GM12878 (cell line): ENCODE measurements around the gene RIPPLY2. TPM values are rescaled to one million over a fixed set of nuclear protein-coding genes. Genes with fewer than 3 reads are reported as not detected.

Experiments
- ATAC-seq: fragments of 200-7000 bp; cut with Tn5 transposase; 3 replicates; pipeline ENCODE4 v1.9.1; 2020; ENCODE audit warnings: mild to moderate bottlenecking, moderate library complexity
- BruUV-seq: library from RNA; stranded (reverse); fragments of 400-500 nt; replicated peaks from 2 replicates; lab custom pipeline; 2021; lab: Mats Ljungman, UMichigan
- CTCF ChIA-PET: fragments of 300-600 bp; sonication (Branson Sonifier 250); formaldehyde crosslinking; extraction: SDS; loops from one replicate; lab custom pipeline; 2021; ENCODE audit warnings: inconsistent platforms; lab: Yijun Ruan, JAX
- POLR2A ChIA-PET: fragments of 350-600 bp; formaldehyde crosslinking; extraction: SDS; loops from one replicate; lab custom pipeline; 2021; ENCODE audit warnings: inconsistent platforms; lab: Charles Lee
- RAD21 ChIA-PET: fragments of 300-600 bp; sonication (Branson Sonifier 250); formaldehyde crosslinking; loops from one replicate; lab custom pipeline; 2023; ENCODE audit warnings: antibody characterized with exemption; ENCODE audit not compliant: unreplicated experiment; lab: Charles Lee
- SMC1A ChIA-PET: fragments of 300-600 bp; sonication (Branson Sonifier 250); formaldehyde crosslinking; loops from one replicate; lab custom pipeline; 2023; ENCODE audit not compliant: unreplicated experiment, uncharacterized antibody; lab: Charles Lee
- DNase-seq: peaks from one replicate; pipeline ENCODE4 v3.0.0-alpha.2; 2011; ENCODE audit warnings: low read depth, low spot score
- FAIRE-seq: peaks from 3 replicates; lab custom pipeline; 2011; peaks lifted over from hg19 to GRCh38; lab: Jason Lieb, UNC
- H2AFZ ChIP-seq: 2 replicates; pipeline ENCODE4 v1.6.0; 2011; ENCODE audit warnings: low read depth, low read length, control low read depth; ENCODE audit not compliant: control insufficient read depth
- H3K27ac ChIP-seq: 2 replicates; pipeline ENCODE4 v1.5.1; 2011; ENCODE audit warnings: control low read depth; ENCODE audit not compliant: control insufficient read depth, insufficient read depth
- H3K27me3 ChIP-seq, 2 experiments: replicated peaks in 1 of 2; 2 replicates each; pipeline versions ENCODE4 v1.6.0 to v1.6.1; 2011; ENCODE audit warnings: low read length in 1 of 2; ENCODE audit not compliant: control insufficient read depth in 2 of 2, insufficient read depth in 2 of 2
- H3K36me3 ChIP-seq, 2 experiments: 2 replicates each; pipeline ENCODE4 v1.5.1; 2011; ENCODE audit warnings: low read length in 1 of 2; ENCODE audit not compliant: control insufficient read depth in 2 of 2, insufficient read depth in 2 of 2
- H3K4me1 ChIP-seq: 2 replicates; pipeline ENCODE4 v1.6.1; 2011; ENCODE audit warnings: mild to moderate bottlenecking, low read length, moderate library complexity, mixed read lengths; ENCODE audit not compliant: control insufficient read depth, insufficient read depth
- H3K4me2 ChIP-seq: 2 replicates; pipeline ENCODE4 v1.6.0; 2011; ENCODE audit warnings: control low read depth; ENCODE audit not compliant: control insufficient read depth, insufficient read depth
- H3K4me3 ChIP-seq: fragments of 200-600 bp; sonication (generic); 2 replicates; pipeline ENCODE4 v1.5.1; 2016
- H3K79me2 ChIP-seq: 2 replicates; pipeline ENCODE4 v1.6.0; 2011; ENCODE audit warnings: low read length; ENCODE audit not compliant: control insufficient read depth, insufficient read depth
- H3K9ac ChIP-seq: 2 replicates; pipeline ENCODE4 v1.8.0; 2011; ENCODE audit warnings: low read length, control low read depth, mixed read lengths; ENCODE audit not compliant: control insufficient read depth, insufficient read depth
- H3K9me3 ChIP-seq: replicated peaks from 3 replicates; pipeline ENCODE4 v1.5.1; 2011; ENCODE audit warnings: mild to moderate bottlenecking, low read length; ENCODE audit not compliant: control insufficient read depth, insufficient read depth
- H4K20me1 ChIP-seq: 2 replicates; pipeline ENCODE4 v1.6.0; 2011; ENCODE audit not compliant: control insufficient read depth, insufficient read depth
- BCL11A ChIP-seq: IDR thresholded peaks from 2 replicates; pipeline ENCODE4 v1.6.1; 2011; ENCODE audit warnings: low read depth, low read length
- BHLHE40 ChIP-seq, 2 experiments: fragments of 450-650 bp in 1 of 2; IDR thresholded peaks; 2 replicates each; pipeline ENCODE4 v1.6.1; 2011 to 2017; ENCODE audit warnings: low read depth in 2 of 2, borderline replicate concordance in 1 of 2, improper control_type of control experiment in 1 of 2, low read length in 1 of 2, mild to moderate bottlenecking in 1 of 2
- CREM ChIP-seq: IDR thresholded peaks from 2 replicates; pipeline ENCODE4 v1.6.1; 2014; ENCODE audit warnings: antibody characterized with exemption, low read depth
- JUND ChIP-seq: IDR thresholded peaks from 2 replicates; pipeline ENCODE4 v1.6.1; 2012; ENCODE audit warnings: low read depth, mild to moderate bottlenecking, low read length, improper control_type of control experiment, moderate library complexity
- MYB ChIP-seq: fragments of 150-350 bp; IDR thresholded peaks from 2 replicates; pipeline ENCODE4 v1.6.1; 2014; ENCODE audit warnings: mild to moderate bottlenecking, low read depth, low read length, borderline replicate concordance
- NR2C2 ChIP-seq: IDR thresholded peaks from 2 replicates; pipeline ENCODE4 v1.6.1; 2011; ENCODE audit warnings: borderline replicate concordance, low read depth; ENCODE audit not compliant: control insufficient read depth, insufficient read length
- NRF1 ChIP-seq: conservative IDR thresholded peaks from 2 replicates; pipeline ENCODE4 v1.6.1; 2011; ENCODE audit warnings: mild to moderate bottlenecking, low read depth, low read length, improper control_type of control experiment
- PAX8 ChIP-seq: fragments of 450-650 bp; IDR thresholded peaks from 2 replicates; pipeline ENCODE4 v1.6.1; 2017; ENCODE audit warnings: mild to moderate bottlenecking, moderate library complexity
- SKIL ChIP-seq: fragments of 450-650 bp; IDR thresholded peaks from 2 replicates; pipeline ENCODE4 v1.6.1; 2017; ENCODE audit warnings: mild to moderate bottlenecking, low read depth, inconsistent platforms; ENCODE audit not compliant: poor library complexity, severe bottlenecking
- SUPT20H ChIP-seq: IDR thresholded peaks from 2 replicates; pipeline ENCODE4 v1.6.1; 2011; ENCODE audit warnings: low read depth, mild to moderate bottlenecking, low read length, moderate library complexity, borderline replicate concordance; ENCODE audit not compliant: control insufficient read depth
- TBL1XR1 ChIP-seq: IDR thresholded peaks from 2 replicates; pipeline ENCODE4 v1.6.1; 2012; ENCODE audit warnings: low read depth, low read length, improper control_type of control experiment
- ZBTB33 ChIP-seq: fragments of 450-650 bp; IDR thresholded peaks from 2 replicates; pipeline ENCODE4 v1.6.1; 2017; ENCODE audit warnings: mild to moderate bottlenecking
- ZNF217 ChIP-seq: fragments of 450-650 bp; IDR thresholded peaks from 2 replicates; pipeline ENCODE4 v1.6.1; 2017; ENCODE audit warnings: antibody characterized with exemption, mild to moderate bottlenecking
- ZZZ3 ChIP-seq: IDR thresholded peaks from 2 replicates; pipeline ENCODE4 v1.6.1; 2011; ENCODE audit warnings: low read depth; ENCODE audit not compliant: control insufficient read depth, insufficient read length
- WGBS: methylation state at CpG from one replicate; pipeline ENCODE4 v1.1.6; 2016; ENCODE audit warnings: low lambda C conversion rate; ENCODE audit not compliant: insufficient replicate concordance, insufficient coverage; ENCODE audit errors: missing lambda C conversion rate; 5-methylcytosine and 5-hydroxymethylcytosine counted together
- in situ Hi-C: fragments of 300-500 bp; cut with MboI; formaldehyde crosslinking; loops from 9 replicates; pipeline ENCODE4 v1.14.3; 2018; ENCODE audit warnings: mixed read lengths
- intact Hi-C: fragments of 100-400 bp; cut with micrococcal nuclease; formaldehyde crosslinking; loops from one replicate; pipeline ENCODE4 v1.14.2; 2022; ENCODE audit not compliant: unreplicated experiment
- polyA plus RNA-seq, 11 experiments: library from polyadenylated mRNA; depleted of rRNA in 4 of 11; unstranded in 6 of 11; stranded (reverse) in 5 of 11; fragments of >200 nt; fragmentation: Nextera tagmentation in 4 of 11; fragmentation: Illumina TruSeq in 1 of 11; extraction: Ambion mirVana in 4 of 11; extraction: Trizol in 1 of 11; gene quantifications; 1 replicate in 1 of 11; 2 replicates in 10 of 11; pipeline versions ENCODE4 v1.2.1 to v1.2.3, GENCODE V29; 2011 to 2016; ENCODE audit warnings: inconsistent platforms in 2 of 11, missing spikeins in 2 of 11, low read depth in 1 of 11
- total RNA-seq, 4 experiments: library from RNA; depleted of rRNA in 3 of 4; stranded (reverse); fragments of >200 nt in 3 of 4; fragmentation: Illumina TruSeq in 1 of 4; extraction: Trizol in 1 of 4; gene quantifications; 2 replicates each; pipeline versions ENCODE4 v1.2.1 to v1.2.3, GENCODE V29; 2013 to 2021
- TF ChIP-seq, protein P1 (sequence below): fragments of 450-650 bp; IDR thresholded peaks from 2 replicates; pipeline ENCODE4 v1.6.1; 2018; ENCODE audit warnings: borderline replicate concordance, mild to moderate bottlenecking; ENCODE audit not compliant: partially characterized antibody

The RIPPLY2 gene
- total and polyA plus RNA-seq, 10 of the 15 experiments (the other 5 are each of a cell fraction or from before 2014, with no cell fraction given) = 0.09 to 0.51 (median 0.17) TPM; not detected in 7

- H3K9ac ChIP-seq = no peak overlapping the region
- H2AFZ ChIP-seq = no peak overlapping the region; the same call in 1 of the 2 replicates
- H4K20me1 ChIP-seq = no peaks in the 10 kb centered on the region
- SMC1A ChIA-PET = interaction anchor here (1.0 to 1.2 kb wide), 2 partner anchors 14 to 217 kb away, joined by 3 read pairs; no protein-coding TSS in a partner anchor
- peaks cover 7 to 12% of the 10 kb centered on the region in 2 experiments; a peak in 2 of 4 replicates for H3K27me3 ChIP-seq
- no peak for FAIRE-seq
- intact Hi-C loops = no loop called here
- H3K4me3 ChIP-seq = peak overlapping the region; percentile 28; the same call in 1 of the 2 replicates
- no peaks in the 10 kb centered on the region for H3K36me3 ChIP-seq
- CTCF ChIA-PET = interaction anchor here (0.6 to 1.0 kb wide), 2 partner anchors 9 to 1685 kb away, joined by 3 to 6 read pairs; no protein-coding TSS in a partner anchor
- in situ Hi-C loops = no loop called here
- H3K9me3 ChIP-seq = no peaks in the 10 kb centered on the region
- H3K4me2 ChIP-seq = peak overlapping the region; percentile 72; the same call in 1 of the 2 replicates
- no peak for DNase-seq
- no peak for ATAC-seq
- RAD21 ChIA-PET = interaction anchor here (1.6 to 1.7 kb wide), 2 partner anchors 7 to 238 kb away, joined by 3 to 4 read pairs; no protein-coding TSS in a partner anchor
- POLR2A ChIA-PET = no interaction called here
- no peak overlapping the region for H3K27ac ChIP-seq
- 15% methylated on average over 16 of the region's 16 CpGs for WGBS
- H3K79me2 ChIP-seq = no peaks in the 10 kb centered on the region
- BruUV-seq = no TSS peak
- no peaks in the 10 kb centered on the region; the same call in 1 of the 2 replicates for H3K4me1 ChIP-seq
- TF ChIP-seq ZNF217 = no peak
- TF ChIP-seq NRF1 = no peak
- TF ChIP-seq NR2C2 = no peak
- TF ChIP-seq MYB = no peak
- no peak for TF ChIP-seq BHLHE40 (IDR thresholded peaks at IDR 0.05; ENCODE audit: borderline replicate concordance in 1 of 2, low read depth in 2 of 2, low read length in 1 of 2)
- TF ChIP-seq TBL1XR1 = no peak
- TF ChIP-seq ZBTB33 = no peak
- no peak for TF ChIP-seq BCL11A
- no peak for TF ChIP-seq CREM
- TF ChIP-seq SUPT20H = no peak
- TF ChIP-seq ZZZ3 = no peak
- no peak for TF ChIP-seq SKIL
- TF ChIP-seq JUND = no peak
- TF ChIP-seq, protein P1, sequence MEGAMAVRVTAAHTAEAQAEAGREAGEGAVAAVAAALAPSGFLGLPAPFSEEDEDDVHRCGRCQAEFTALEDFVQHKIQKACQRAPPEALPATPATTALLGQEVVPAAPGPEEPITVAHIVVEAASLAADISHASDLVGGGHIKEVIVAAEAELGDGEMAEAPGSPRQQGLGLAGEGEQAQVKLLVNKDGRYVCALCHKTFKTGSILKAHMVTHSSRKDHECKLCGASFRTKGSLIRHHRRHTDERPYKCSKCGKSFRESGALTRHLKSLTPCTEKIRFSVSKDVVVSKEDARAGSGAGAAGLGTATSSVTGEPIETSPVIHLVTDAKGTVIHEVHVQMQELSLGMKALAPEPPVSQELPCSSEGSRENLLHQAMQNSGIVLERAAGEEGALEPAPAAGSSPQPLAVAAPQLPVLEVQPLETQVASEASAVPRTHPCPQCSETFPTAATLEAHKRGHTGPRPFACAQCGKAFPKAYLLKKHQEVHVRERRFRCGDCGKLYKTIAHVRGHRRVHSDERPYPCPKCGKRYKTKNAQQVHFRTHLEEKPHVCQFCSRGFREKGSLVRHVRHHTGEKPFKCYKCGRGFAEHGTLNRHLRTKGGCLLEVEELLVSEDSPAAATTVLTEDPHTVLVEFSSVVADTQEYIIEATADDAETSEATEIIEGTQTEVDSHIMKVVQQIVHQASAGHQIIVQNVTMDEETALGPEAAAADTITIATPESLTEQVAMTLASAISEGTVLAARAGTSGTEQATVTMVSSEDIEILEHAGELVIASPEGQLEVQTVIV = no peak
- TF ChIP-seq PAX8 = no peak
Measured at GRCh38 chr6:83852528-83853177, 507 bp upstream of the RIPPLY2 start.
